ENCODE measurements around the gene TADA1. TPM values are rescaled to one million over a fixed set of nuclear protein-coding genes. Genes with fewer than 3 reads are reported as not detected.

Gene TADA1, protein sequence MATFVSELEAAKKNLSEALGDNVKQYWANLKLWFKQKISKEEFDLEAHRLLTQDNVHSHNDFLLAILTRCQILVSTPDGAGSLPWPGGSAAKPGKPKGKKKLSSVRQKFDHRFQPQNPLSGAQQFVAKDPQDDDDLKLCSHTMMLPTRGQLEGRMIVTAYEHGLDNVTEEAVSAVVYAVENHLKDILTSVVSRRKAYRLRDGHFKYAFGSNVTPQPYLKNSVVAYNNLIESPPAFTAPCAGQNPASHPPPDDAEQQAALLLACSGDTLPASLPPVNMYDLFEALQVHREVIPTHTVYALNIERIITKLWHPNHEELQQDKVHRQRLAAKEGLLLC
- 10 to 100 TPM; 17.3 to 17.9 TPM for total RNA-seq

DNA sequence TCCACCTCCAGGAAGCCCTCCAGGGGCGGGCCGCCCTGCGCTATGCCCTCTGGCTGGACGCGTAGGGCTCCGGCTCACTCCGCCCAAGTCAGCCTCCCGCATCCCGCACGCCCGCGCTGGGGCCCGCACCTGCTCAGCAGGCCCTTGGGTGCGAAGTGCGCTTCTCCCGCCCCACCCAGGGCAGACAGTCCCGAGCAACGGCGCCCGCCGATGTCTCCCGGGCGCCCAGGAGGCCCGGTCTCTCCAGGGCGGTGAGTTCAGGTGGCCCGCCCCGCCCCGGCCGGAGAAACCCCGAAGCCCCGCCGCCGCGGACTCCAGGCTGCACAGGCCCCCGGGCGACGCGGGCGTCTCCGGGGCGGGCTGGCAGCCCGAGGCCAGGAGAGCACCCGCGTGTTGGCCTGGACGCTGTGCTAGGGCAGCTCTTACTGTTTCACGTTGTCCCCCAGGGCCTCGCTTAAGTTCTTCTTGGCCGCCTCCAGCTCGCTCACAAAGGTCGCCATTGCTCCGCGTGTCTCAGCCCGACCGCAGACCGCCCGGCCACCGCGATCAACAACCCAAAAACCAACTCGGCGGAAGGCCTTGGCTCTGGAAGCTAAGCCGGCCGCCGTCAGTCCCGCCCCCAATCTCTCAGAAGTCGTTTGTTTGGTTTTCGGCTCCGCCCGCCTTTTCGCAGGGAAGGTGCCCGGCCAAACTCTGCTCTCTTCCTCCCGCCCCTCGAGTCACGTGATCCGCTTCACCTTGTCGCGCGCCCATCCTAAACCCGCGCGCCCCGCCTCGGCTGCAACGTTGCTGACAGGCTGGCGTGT lies at the start of gene TADA1:
TADA1 (minus strand) TSS at position 531 of the 806 bp plus-strand sequence; CDS start at position 500, 31 bp downstream.
- H3K4me3 Mint-ChIP-seq: peak within 1 kb of the TSS; percentile 81 to 87
- DNase-seq (peak; percentile 98 to 100), ATAC-seq (replicated peaks in 1 of 2) (peak; percentile 86 to 87)
- H3K36me3 Mint-ChIP-seq (ENCODE audit: insufficient read depth in 2 of 2): peaks cover 0 to 4% of the 10 kb centered on the region in 2 donors
- peak within 1 kb of the TSS; percentile 96 for H3K27ac Mint-ChIP-seq
- peaks cover 41% of the 10 kb centered on the region for H3K4me1 Mint-ChIP-seq (ENCODE audit: low read depth)
- peaks cover 0 to 3% of the 10 kb centered on the region in 2 donors for H3K9me3 Mint-ChIP-seq
- H3K27me3 Mint-ChIP-seq (ENCODE audit: low read depth): no peaks in the 10 kb centered on the region

DNA sequence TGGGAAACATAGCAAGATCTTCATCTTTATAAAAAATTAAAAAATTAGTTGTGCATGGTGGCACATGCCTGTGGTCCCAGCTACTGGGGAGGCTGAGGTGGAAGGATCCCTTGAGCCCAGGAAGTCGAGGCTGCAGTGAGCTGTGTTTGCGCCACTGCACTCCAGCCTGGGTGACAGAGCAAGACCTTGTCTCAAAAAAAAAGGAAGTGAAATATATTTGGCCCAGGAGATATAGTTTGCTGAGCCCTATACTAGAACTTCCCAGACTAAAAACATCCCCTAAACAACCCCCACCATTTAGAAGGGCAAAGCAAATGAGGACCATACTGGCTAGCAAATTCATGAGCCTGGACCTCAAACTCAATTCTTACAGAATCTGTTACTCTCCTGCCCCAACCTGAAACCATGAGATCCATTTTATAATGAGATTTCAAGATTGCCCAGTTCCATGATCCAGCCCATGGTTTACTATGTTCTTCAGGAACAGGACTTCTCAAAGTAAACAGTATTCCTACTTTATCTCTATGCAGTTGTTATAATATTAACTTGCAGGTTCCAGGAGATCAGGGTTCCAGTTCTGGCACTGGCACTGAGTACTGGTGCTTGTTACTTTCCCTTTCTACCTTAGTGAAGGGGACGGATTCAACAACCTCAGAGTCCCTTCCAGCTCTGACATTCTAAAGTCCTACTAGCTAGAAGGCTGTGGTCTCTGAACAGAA lies 48.9 kb upstream of the TADA1 start:
- peaks cover 27% of the 10 kb centered on the region for H3K27me3 Mint-ChIP-seq (ENCODE audit: low read depth)
- H3K4me3 Mint-ChIP-seq: no peak overlapping the region
- no peaks in the 10 kb centered on the region for H3K36me3 Mint-ChIP-seq (ENCODE audit: insufficient read depth in 2 of 2)
- ATAC-seq (replicated peaks in 1 of 2) (no peak), DNase-seq (no peak)
- no peak overlapping the region for H3K27ac Mint-ChIP-seq
- no peaks in the 10 kb centered on the region for H3K9me3 Mint-ChIP-seq
- no peaks in the 10 kb centered on the region for H3K4me1 Mint-ChIP-seq (ENCODE audit: low read depth)

DNA sequence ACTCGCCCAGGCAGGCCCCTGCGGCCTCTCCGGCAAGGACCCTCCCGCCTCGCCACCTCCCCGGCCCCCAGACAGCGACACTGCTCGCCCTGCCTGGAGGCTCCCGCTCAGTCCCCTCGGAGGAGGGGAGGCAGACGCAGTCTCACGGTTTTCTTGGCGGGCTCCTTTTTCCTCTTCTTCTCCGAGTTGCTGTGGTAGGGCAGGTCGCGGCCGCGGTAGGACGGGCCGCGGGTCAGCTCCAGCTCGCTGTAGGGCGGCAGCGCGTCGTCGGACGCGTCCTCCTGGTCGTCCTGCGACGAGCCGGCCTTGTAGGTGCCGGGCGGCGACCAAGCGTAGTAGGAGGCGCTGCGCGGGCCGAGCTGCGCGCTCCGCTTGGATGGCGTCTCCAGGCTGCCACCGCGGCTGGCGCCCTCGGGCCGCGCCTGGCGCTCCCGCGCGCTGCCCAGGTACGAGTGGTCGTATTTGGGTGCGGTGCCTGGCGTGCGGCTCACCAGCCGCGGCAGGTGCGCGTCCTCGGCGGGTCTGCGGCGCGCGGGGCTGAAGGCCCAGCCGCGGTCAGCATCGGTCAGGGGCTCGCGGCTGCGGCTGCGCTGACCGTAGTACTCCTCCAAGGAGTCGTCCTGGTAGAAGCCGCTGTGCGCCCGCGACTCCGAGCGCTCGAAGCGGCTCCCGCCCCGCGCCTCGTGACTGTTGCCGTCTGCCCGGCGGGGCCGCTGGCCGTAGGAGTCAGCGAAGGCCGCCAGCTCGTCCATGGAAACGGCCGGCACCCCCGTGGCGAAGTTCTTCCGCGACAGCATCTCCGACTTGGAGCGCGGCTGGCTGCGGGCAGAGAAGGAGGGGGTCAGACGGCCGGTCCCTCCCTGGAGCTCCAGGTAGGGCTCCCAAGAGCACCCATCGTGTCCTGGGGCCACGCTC lies 44.8 kb upstream of the TADA1 start:
- DNase-seq: peak in 1 of 2 donors; percentile 16
- peak; percentile 30 to 62 for ATAC-seq (replicated peaks in 1 of 2)
- no peaks in the 10 kb centered on the region for H3K36me3 Mint-ChIP-seq (ENCODE audit: insufficient read depth in 2 of 2)
- peak overlapping the region; percentile 60 to 72 for H3K4me3 Mint-ChIP-seq
- no peaks in the 10 kb centered on the region for H3K9me3 Mint-ChIP-seq
- no peaks in the 10 kb centered on the region for H3K4me1 Mint-ChIP-seq (ENCODE audit: low read depth)
- peaks cover 33% of the 10 kb centered on the region for H3K27me3 Mint-ChIP-seq (ENCODE audit: low read depth)
- no peak overlapping the region for H3K27ac Mint-ChIP-seq

GRCh38 chr1:166918956-166919316 lies 42.9 kb upstream of the TADA1 start:
- no peak overlapping the region for H3K4me3 Mint-ChIP-seq
- DNase-seq (no peak), ATAC-seq (replicated peaks in 1 of 2) (no peak)
- no peaks in the 10 kb centered on the region for H3K4me1 Mint-ChIP-seq (ENCODE audit: low read depth)
- H3K9me3 Mint-ChIP-seq: no peaks in the 10 kb centered on the region
- H3K27ac Mint-ChIP-seq: no peak overlapping the region
- no peaks in the 10 kb centered on the region for H3K36me3 Mint-ChIP-seq (ENCODE audit: insufficient read depth in 2 of 2)
- H3K27me3 Mint-ChIP-seq (ENCODE audit: low read depth): peaks cover 33% of the 10 kb centered on the region

DNA sequence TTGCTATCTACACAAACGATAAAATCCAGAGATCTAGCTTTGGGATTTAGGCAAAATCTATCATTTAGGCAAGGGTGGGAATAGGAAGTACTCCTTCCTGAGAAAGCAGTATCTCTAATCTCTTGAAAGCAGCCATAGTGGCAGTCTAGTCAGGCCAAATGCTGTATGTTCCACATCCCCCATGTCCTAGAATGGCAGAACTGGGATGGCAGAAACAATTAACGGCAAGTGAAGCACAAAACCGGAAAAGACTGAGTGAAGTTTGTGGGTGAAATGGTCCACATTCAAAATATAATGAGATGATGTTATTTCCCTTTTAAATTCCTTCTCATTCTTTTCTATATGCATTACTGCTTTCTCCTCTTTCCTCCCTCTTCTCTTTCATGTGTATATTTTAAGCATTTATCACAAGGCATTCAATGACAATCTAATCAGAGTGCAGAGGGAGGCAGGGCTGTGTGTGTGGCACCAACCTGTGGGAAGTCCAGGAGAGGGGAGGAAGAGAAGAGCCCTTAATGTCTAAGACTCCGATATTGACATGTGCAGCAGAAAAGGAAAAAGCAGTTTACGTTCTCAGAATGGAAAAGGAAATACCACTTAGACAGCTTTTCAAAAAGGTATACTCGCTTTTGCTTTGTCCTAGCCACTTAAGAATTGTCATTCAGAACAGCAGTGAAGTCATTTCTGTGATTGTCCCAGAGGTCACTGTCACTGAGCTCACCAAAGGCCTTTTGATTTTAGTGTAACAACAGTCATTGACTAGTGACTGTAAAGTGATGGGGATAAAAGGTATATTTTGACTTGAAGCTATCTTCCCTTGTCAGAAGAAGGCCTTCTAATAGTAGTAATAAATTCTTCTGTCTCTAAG lies 42.3 kb upstream of the TADA1 start:
- Mint-ChIP-seq H3K4me3 (no peak overlapping the region), H3K27me3 (ENCODE audit: low read depth) (peaks cover 33% of the 10 kb centered on the region), H3K9me3 (no peaks in the 10 kb centered on the region), H3K36me3 (ENCODE audit: insufficient read depth in 2 of 2) (no peaks in the 10 kb centered on the region), H3K4me1 (ENCODE audit: low read depth) (no peaks in the 10 kb centered on the region), H3K27ac (no peak overlapping the region)
- ATAC-seq (replicated peaks in 1 of 2) (no peak), DNase-seq (no peak)

- ATAC-seq (replicated peaks in 1 of 2) (no peak), DNase-seq (no peak)
- no peak overlapping the region for H3K4me3 Mint-ChIP-seq
- H3K4me1 Mint-ChIP-seq (ENCODE audit: low read depth): peaks cover 1% of the 10 kb centered on the region
- H3K27me3 Mint-ChIP-seq (ENCODE audit: low read depth): peaks cover 14% of the 10 kb centered on the region
- peaks cover 0 to 4% of the 10 kb centered on the region in 2 donors for H3K36me3 Mint-ChIP-seq (ENCODE audit: insufficient read depth in 2 of 2)
- H3K9me3 Mint-ChIP-seq: no peaks in the 10 kb centered on the region
- no peak overlapping the region for H3K27ac Mint-ChIP-seq
These were observed 39.9 kb upstream of the TADA1 start for GRCh38 chr1:166915941-166916340.

GRCh38 chr1:166915042-166915441 lies 39.0 kb upstream of the TADA1 start:
- peaks cover 7% of the 10 kb centered on the region for H3K27me3 Mint-ChIP-seq (ENCODE audit: low read depth)
- no peak overlapping the region for H3K4me3 Mint-ChIP-seq
- ATAC-seq (replicated peaks in 1 of 2): no peak
- no peak for DNase-seq
- H3K4me1 Mint-ChIP-seq (ENCODE audit: low read depth): peaks cover 7% of the 10 kb centered on the region
- no peak overlapping the region for H3K27ac Mint-ChIP-seq
- H3K9me3 Mint-ChIP-seq: no peaks in the 10 kb centered on the region
- H3K36me3 Mint-ChIP-seq (ENCODE audit: insufficient read depth in 2 of 2): peaks cover 0 to 4% of the 10 kb centered on the region in 2 donors

- no peak for ATAC-seq (replicated peaks in 1 of 2)
- no peak for DNase-seq
- no peaks in the 10 kb centered on the region for H3K9me3 Mint-ChIP-seq
- peaks cover 7% of the 10 kb centered on the region for H3K4me1 Mint-ChIP-seq (ENCODE audit: low read depth)
- no peak overlapping the region for H3K27ac Mint-ChIP-seq
- no peaks in the 10 kb centered on the region for H3K27me3 Mint-ChIP-seq (ENCODE audit: low read depth)
- H3K36me3 Mint-ChIP-seq (ENCODE audit: insufficient read depth in 2 of 2): peaks cover 0 to 4% of the 10 kb centered on the region in 2 donors
- no peak overlapping the region for H3K4me3 Mint-ChIP-seq
These were observed 38.0 kb upstream of the TADA1 start for GRCh38 chr1:166914111-166914510.

GRCh38 chr1:166911624-166912023 lies 35.6 kb upstream of the TADA1 start:
- H3K9me3 Mint-ChIP-seq: no peaks in the 10 kb centered on the region
- ATAC-seq (replicated peaks in 1 of 2) (no peak), DNase-seq (no peak)
- H3K27me3 Mint-ChIP-seq (ENCODE audit: low read depth): no peaks in the 10 kb centered on the region
- peaks cover 7% of the 10 kb centered on the region for H3K4me1 Mint-ChIP-seq (ENCODE audit: low read depth)
- no peak overlapping the region for H3K4me3 Mint-ChIP-seq
- H3K27ac Mint-ChIP-seq: no peak overlapping the region
- H3K36me3 Mint-ChIP-seq (ENCODE audit: insufficient read depth in 2 of 2): peaks cover 0 to 4% of the 10 kb centered on the region in 2 donors

GRCh38 chr1:166910396-166910994 lies 34.4 kb upstream of the TADA1 start:
- H3K36me3 Mint-ChIP-seq (ENCODE audit: insufficient read depth in 2 of 2): peaks cover 0 to 4% of the 10 kb centered on the region in 2 donors
- ATAC-seq (replicated peaks in 1 of 2) (peak; percentile 84 to 92), DNase-seq (peak; percentile 75 to 79)
- peaks cover 13% of the 10 kb centered on the region for H3K4me1 Mint-ChIP-seq (ENCODE audit: low read depth)
- no peaks in the 10 kb centered on the region for H3K9me3 Mint-ChIP-seq
- no peak overlapping the region for H3K4me3 Mint-ChIP-seq
- no peaks in the 10 kb centered on the region for H3K27me3 Mint-ChIP-seq (ENCODE audit: low read depth)
- H3K27ac Mint-ChIP-seq: peak overlapping the region; percentile 1

DNA sequence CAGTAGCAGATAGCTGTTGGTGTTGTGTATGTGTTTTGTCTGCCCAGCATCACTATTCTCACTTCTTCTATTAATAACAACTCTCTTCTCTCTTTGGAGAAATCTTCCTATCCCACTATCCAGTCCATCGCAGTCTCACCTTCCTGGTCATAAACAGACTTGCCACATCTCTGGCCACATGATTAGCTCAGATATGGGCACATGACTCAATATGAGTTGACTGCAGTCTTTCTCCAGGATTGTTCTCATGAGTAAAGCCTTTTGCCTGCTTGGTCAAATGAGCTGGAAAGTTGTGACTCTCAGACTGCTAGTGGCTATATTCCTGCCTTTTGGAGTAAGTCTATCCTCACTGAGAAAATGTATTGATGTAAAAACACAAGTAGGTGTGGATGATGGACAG lies 32.9 kb upstream of the TADA1 start:
- Mint-ChIP-seq H3K9me3 (no peaks in the 10 kb centered on the region), H3K27ac (no peak overlapping the region)

More for the DNA sequence above, 32.9 kb upstream of the TADA1 start:
- no peaks in the 10 kb centered on the region for H3K27me3 Mint-ChIP-seq (ENCODE audit: low read depth)
- ATAC-seq (replicated peaks in 1 of 2) (no peak), DNase-seq (no peak)
- peaks cover 13% of the 10 kb centered on the region for H3K4me1 Mint-ChIP-seq (ENCODE audit: low read depth)
- H3K4me3 Mint-ChIP-seq: no peak overlapping the region
- H3K36me3 Mint-ChIP-seq (ENCODE audit: insufficient read depth in 2 of 2): peaks cover 0 to 4% of the 10 kb centered on the region in 2 donors
